Tibial nerve (tissue), 4 donors: ENCODE measurements around the gene JAZF1. TPM values are rescaled to one million over a fixed set of nuclear protein-coding genes. Genes with fewer than 3 reads are reported as not detected.

ENCODE experiments used
- DNase-seq, 2 donors: peaks; one replicate each; pipeline ENCODE4 v3.0.0-alpha.2; 2019; ENCODE audit warnings: low spot score in 2 of 2
- H3K27ac ChIP-seq, 4 donors: fragments of 200-600 bp; sonication (generic) in 3 of 4; one replicate each; pipeline ENCODE4 v1.5.1; 2017 to 2019; ENCODE audit warnings: mild to moderate bottlenecking in 1 of 4
- H3K27me3 ChIP-seq, 2 donors: fragments of 200-600 bp; sonication (generic) in 1 of 2; one replicate each; pipeline versions ENCODE4 v1.5.1 to v1.6.0; 2017 to 2019
- H3K36me3 ChIP-seq, 3 donors: fragments of 200-600 bp; sonication (generic); one replicate each; pipeline ENCODE4 v1.5.1; 2018 to 2019
- H3K4me1 ChIP-seq, 4 donors: fragments of 200-600 bp; sonication (generic) in 3 of 4; one replicate each; pipeline ENCODE4 v1.5.1; 2017 to 2019
- H3K4me3 ChIP-seq, 4 donors: fragments of 200-600 bp; sonication (generic) in 3 of 4; one replicate each; pipeline ENCODE4 v1.5.1; 2017 to 2019; ENCODE audit warnings: mild to moderate bottlenecking in 1 of 4, moderate library complexity in 1 of 4
- H3K9me3 ChIP-seq, 4 donors: fragments of 200-600 bp; sonication (generic) in 3 of 4; one replicate each; pipeline ENCODE4 v1.5.1; 2017 to 2019
- EP300 ChIP-seq, 2 donors: sonication (generic); formaldehyde crosslinking; IDR thresholded peaks; one replicate each; pipeline ENCODE4 v1.6.1; 2017; ENCODE audit warnings: antibody characterized with exemption in 2 of 2, mild to moderate bottlenecking in 1 of 2
- POLR2A ChIP-seq, 2 donors: fragments of 450-650 bp; IDR thresholded peaks; one replicate each; pipeline ENCODE4 v1.6.1; 2017; ENCODE audit warnings: antibody characterized with exemption in 2 of 2, mild to moderate bottlenecking in 2 of 2, moderate library complexity in 2 of 2
- WGBS, 2 donors: methylation state at CpG; one replicate each; pipeline ENCODE4 v1.1.5; 2018; 5-methylcytosine and 5-hydroxymethylcytosine counted together
- total RNA-seq, 4 donors: library from RNA; depleted of rRNA; stranded (reverse); fragments of >200 nt; gene quantifications; one replicate each; pipeline ENCODE4 v1.1.0, GENCODE V29; 2016
- TF ChIP-seq, protein P1 (sequence below), 5 experiments: fragments of 200-600 bp in 3 of 5; fragments of 450-650 bp in 2 of 5; sonication (generic) in 3 of 5; IDR thresholded peaks; one replicate each; pipeline ENCODE4 v1.5.1; 2016 to 2019; ENCODE audit warnings: antibody characterized with exemption in 5 of 5, mild to moderate bottlenecking in 3 of 5, moderate library complexity in 2 of 5

Gene JAZF1
- total RNA-seq, 4 donors from 2014 or later: 6.9 to 17.5 (median 10.7) TPM

DNA sequence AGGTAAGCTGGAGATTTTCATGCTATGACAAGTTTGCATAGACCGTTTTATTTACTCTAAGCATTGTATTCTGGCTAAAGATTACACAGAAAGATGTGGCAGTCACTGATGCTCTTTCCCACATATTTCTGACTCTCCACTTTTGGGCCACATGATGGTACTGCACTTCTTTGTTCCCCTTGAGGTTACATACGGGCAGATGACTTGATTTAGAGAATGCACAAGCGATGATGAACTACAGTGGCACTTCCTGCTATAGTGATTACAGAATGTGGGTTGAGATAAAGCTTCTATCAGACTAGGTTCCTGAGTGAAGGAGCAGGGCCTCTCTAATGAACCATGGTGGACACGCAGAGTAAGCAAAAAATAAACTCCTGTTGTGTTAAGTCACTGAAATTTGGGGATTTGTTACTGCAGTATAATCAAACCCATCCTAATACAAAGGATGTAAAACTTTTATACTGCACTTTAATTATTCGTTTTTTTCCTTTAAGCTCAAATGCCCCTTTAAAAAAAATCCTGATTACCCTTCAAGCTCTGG, 262.8 kb downstream of the JAZF1 start:
- Histone ChIP-seq H3K27ac (no peak overlapping the region), H3K9me3 (no peaks in the 10 kb centered on the region), H3K4me3 (no peak overlapping the region), H3K36me3 (peaks cover 0 to 6% (median 0%) of the 10 kb centered on the region in 3 donors), H3K4me1 (peaks cover 0 to 11% (median 2%) of the 10 kb centered on the region in 4 donors), H3K27me3 (no peaks in the 10 kb centered on the region)
- WGBS, 2 donors: 84 to 86% methylated on average over 5 of the region's 5 CpGs
- TF ChIP-seq, protein P1, sequence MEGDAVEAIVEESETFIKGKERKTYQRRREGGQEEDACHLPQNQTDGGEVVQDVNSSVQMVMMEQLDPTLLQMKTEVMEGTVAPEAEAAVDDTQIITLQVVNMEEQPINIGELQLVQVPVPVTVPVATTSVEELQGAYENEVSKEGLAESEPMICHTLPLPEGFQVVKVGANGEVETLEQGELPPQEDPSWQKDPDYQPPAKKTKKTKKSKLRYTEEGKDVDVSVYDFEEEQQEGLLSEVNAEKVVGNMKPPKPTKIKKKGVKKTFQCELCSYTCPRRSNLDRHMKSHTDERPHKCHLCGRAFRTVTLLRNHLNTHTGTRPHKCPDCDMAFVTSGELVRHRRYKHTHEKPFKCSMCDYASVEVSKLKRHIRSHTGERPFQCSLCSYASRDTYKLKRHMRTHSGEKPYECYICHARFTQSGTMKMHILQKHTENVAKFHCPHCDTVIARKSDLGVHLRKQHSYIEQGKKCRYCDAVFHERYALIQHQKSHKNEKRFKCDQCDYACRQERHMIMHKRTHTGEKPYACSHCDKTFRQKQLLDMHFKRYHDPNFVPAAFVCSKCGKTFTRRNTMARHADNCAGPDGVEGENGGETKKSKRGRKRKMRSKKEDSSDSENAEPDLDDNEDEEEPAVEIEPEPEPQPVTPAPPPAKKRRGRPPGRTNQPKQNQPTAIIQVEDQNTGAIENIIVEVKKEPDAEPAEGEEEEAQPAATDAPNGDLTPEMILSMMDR (IDR thresholded peaks at IDR 0.05): no peak
- TF ChIP-seq POLR2A (IDR thresholded peaks at IDR 0.05) (no peak), EP300 (IDR thresholded peaks at IDR 0.05) (no peak)
- DNase-seq: no peak

DNA sequence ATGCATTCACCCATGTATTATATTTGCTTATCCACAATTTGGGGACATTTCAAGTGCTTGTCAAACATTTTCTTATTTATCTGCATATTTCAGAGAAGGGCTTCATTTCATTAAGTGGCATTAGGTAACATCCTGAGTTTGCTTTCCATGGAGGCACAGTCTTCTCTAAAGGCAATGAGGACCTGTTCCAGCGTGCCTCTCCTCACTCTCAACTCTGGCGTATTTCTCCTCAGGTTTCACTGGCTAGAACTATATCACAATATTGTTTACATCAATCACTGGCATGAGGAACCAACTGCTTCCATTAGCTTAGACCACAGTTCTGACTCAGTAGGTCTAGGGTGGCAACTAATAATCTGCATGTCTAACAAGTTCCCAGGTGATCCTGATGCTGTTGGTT, 263.5 kb downstream of the JAZF1 start:
- no peaks in the 10 kb centered on the region for H3K9me3 ChIP-seq
- no peak overlapping the region for H3K27ac ChIP-seq
- TF ChIP-seq EP300 (IDR thresholded peaks at IDR 0.05) (no peak), POLR2A (IDR thresholded peaks at IDR 0.05) (no peak)
- TF ChIP-seq, protein P1 (IDR thresholded peaks at IDR 0.05): no peak
- peaks cover 0 to 11% (median 2%) of the 10 kb centered on the region in 4 donors for H3K4me1 ChIP-seq
- H3K4me3 ChIP-seq: no peak overlapping the region
- WGBS, 2 donors: 96 to 98% methylated on average over 2 of the region's 2 CpGs
- H3K27me3 ChIP-seq: no peaks in the 10 kb centered on the region
- DNase-seq: no peak
- H3K36me3 ChIP-seq: peaks cover 0 to 6% (median 0%) of the 10 kb centered on the region in 3 donors

DNA sequence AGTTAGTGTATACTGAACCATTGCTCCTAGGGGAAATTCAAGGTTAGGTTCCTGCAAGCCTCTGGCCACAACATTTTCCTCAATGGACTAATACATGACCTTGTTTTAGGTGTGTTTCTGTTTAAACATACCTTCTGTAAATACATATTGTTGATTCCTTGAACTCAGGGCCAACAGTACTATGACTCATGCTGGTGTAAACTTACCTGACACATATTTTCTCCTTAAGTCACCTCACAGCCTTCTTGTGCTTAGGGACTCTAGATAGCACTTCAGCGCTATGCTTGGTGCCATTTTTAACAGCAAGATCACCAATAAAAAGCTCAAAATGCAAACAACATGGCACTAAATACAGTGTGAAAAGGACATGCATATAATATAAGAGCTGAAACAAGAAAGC, 264.2 kb downstream of the JAZF1 start:
- 97 to 100% methylated on average over 1 of the region's 1 CpG for WGBS, 2 donors
- peaks cover 0 to 8% (median 2%) of the 10 kb centered on the region in 4 donors for H3K4me1 ChIP-seq
- DNase-seq: no peak
- TF ChIP-seq, protein P1 (IDR thresholded peaks at IDR 0.05): no peak
- no peak for TF ChIP-seq EP300 (IDR thresholded peaks at IDR 0.05)
- TF ChIP-seq POLR2A (IDR thresholded peaks at IDR 0.05): no peak
- no peak overlapping the region for H3K4me3 ChIP-seq
- H3K27ac ChIP-seq: no peak overlapping the region
- no peaks in the 10 kb centered on the region for H3K27me3 ChIP-seq
- no peaks in the 10 kb centered on the region for H3K9me3 ChIP-seq
- peaks cover 0 to 6% (median 0%) of the 10 kb centered on the region in 3 donors for H3K36me3 ChIP-seq

DNA sequence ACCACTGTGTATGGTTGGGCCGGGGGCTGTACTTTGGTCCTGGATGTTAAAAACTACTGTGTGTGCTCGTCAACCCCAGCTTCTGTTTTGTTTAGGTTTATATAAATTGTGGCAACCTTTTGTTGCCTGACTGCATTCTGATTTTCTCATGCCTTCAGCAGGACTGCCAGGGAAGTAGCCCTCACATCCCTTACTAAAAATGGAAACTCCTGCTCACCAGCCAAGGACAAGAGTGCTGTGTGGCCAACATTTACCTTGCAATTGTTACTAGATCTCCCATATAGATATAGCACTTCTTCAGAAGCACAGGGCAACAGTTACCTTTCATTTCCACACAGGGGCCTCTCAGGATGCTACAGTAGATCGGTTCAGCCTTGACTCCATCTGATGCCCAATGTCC, 266.2 kb downstream of the JAZF1 start:
- Histone ChIP-seq H3K27me3 (no peaks in the 10 kb centered on the region), H3K27ac (no peak overlapping the region), H3K4me1 (no peaks in the 10 kb centered on the region), H3K36me3 (peaks cover 0 to 6% (median 0%) of the 10 kb centered on the region in 3 donors), H3K4me3 (no peak overlapping the region), H3K9me3 (no peaks in the 10 kb centered on the region)
- no peak for TF ChIP-seq POLR2A (IDR thresholded peaks at IDR 0.05)
- TF ChIP-seq, protein P1 (IDR thresholded peaks at IDR 0.05): no peak
- no peak for TF ChIP-seq EP300 (IDR thresholded peaks at IDR 0.05)
- DNase-seq: no peak
- 88 to 91% methylated on average over 3 of the region's 3 CpGs for WGBS, 2 donors

DNA sequence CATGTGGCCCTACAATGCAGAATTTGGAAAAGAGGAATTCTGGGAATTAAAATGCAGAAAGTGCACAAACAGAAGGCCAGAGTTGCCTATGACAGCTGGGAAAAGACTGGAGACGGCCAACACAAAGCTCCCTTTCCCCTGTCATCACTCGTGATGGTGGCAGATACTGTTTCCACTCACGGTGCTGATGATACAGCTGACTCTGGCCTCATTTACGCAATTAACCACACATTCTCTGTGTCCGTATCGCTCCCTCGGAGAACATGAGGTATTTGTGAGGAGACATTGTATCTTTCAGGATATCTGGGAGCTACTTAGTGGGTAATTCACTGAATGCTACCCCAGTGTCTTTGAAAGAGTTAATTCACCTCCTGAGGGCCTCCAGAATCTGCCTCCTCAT, 267.8 kb downstream of the JAZF1 start:
- no peak overlapping the region for H3K4me3 ChIP-seq
- 87 to 93% methylated on average over 7 of the region's 7 CpGs for WGBS, 2 donors

More for the DNA sequence above, 267.8 kb downstream of the JAZF1 start:
- no peak for DNase-seq
- TF ChIP-seq POLR2A (IDR thresholded peaks at IDR 0.05): no peak
- TF ChIP-seq, protein P1 (IDR thresholded peaks at IDR 0.05): no peak
- no peak for TF ChIP-seq EP300 (IDR thresholded peaks at IDR 0.05)
- Histone ChIP-seq H3K9me3 (no peaks in the 10 kb centered on the region), H3K27ac (no peak overlapping the region), H3K36me3 (peaks cover 0 to 6% (median 0%) of the 10 kb centered on the region in 3 donors), H3K4me1 (no peaks in the 10 kb centered on the region), H3K27me3 (no peaks in the 10 kb centered on the region)
